SK-N-SH (cell line): ENCODE measurements around the gene TSR2.

Experiments used
- CTCF ChIP-seq: fragments of 200-600 bp; sonication (generic); IDR thresholded peaks from 2 replicates; pipeline ENCODE4 v1.6.1; 2017; ENCODE audit warnings: antibody characterized with exemption, mild to moderate bottlenecking, moderate library complexity
- GABPA ChIP-seq: IDR thresholded peaks from 2 replicates; pipeline ENCODE4 v1.4.0; 2012; ENCODE audit warnings: low read depth, mild to moderate bottlenecking
- GATA2 ChIP-seq: sonication (generic); formaldehyde crosslinking; IDR thresholded peaks from 2 replicates; pipeline ENCODE4 v1.5.0; 2020; ENCODE audit warnings: mild to moderate bottlenecking, missing genetic modification reagents
- IRF3 ChIP-seq: fragments of 150-350 bp; IDR thresholded peaks from 2 replicates; pipeline ENCODE4 v1.6.1; 2016; ENCODE audit warnings: mild to moderate bottlenecking, low read depth, low read length
- MAX ChIP-seq: IDR thresholded peaks from 2 replicates; pipeline ENCODE4 v1.4.0; 2012; ENCODE audit warnings: low read depth
- NRF1 ChIP-seq: IDR thresholded peaks from 2 replicates; pipeline ENCODE4 v1.6.1; 2012; ENCODE audit warnings: low read depth, mild to moderate bottlenecking, low read length
- RAD21 ChIP-seq: IDR thresholded peaks from 2 replicates; pipeline ENCODE4 v1.6.1; 2012; ENCODE audit warnings: mild to moderate bottlenecking, low read length
- SIN3A ChIP-seq: IDR thresholded peaks from 2 replicates; pipeline ENCODE4 v1.6.1; 2012; ENCODE audit warnings: low read depth, mild to moderate bottlenecking, low read length, moderate library complexity, borderline replicate concordance
- TAF1 ChIP-seq: IDR thresholded peaks from 2 replicates; pipeline ENCODE4 v1.6.1; 2012; ENCODE audit warnings: low read depth, mild to moderate bottlenecking, low read length, moderate library complexity, borderline replicate concordance
- TEAD4 ChIP-seq: IDR thresholded peaks from 2 replicates; pipeline ENCODE4 v1.4.0; 2012; ENCODE audit warnings: mild to moderate bottlenecking, borderline replicate concordance; ENCODE audit not compliant: insufficient read depth
- TF ChIP-seq, protein P1 (sequence below): IDR thresholded peaks from 2 replicates; pipeline ENCODE4; 2012

DNA sequence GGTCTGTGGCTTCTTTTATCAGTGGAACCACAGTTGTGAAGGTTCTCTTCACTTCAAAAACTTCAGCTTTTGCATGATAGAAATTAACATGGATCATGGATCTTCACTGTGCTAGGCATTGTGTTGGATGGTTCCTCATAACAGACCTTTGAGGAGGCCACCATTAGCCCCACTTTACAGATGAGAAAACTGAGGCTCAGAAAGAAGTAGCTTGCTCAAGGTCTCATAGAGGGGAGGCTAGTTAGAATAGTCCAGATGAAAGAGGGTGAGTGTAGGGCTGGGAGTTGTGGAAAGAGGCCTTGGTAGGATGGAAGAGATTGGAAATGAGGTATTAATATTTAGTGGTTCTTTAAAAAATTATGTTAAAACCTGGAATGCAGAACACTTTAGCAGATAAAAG lies 2.6 kb downstream of the TSR2 start:
- no peak for TF ChIP-seq CTCF
- TF ChIP-seq IRF3 = no peak
- no peak for TF ChIP-seq SIN3A
- TF ChIP-seq, protein P1, sequence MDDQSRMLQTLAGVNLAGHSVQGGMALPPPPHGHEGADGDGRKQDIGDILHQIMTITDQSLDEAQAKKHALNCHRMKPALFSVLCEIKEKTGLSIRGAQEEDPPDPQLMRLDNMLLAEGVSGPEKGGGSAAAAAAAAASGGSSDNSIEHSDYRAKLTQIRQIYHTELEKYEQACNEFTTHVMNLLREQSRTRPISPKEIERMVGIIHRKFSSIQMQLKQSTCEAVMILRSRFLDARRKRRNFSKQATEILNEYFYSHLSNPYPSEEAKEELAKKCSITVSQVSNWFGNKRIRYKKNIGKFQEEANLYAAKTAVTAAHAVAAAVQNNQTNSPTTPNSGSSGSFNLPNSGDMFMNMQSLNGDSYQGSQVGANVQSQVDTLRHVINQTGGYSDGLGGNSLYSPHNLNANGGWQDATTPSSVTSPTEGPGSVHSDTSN = no peak
- no peak for TF ChIP-seq NRF1
- TF ChIP-seq MAX = no peak
- no peak for TF ChIP-seq GATA2
- TF ChIP-seq GABPA = no peak
- no peak for TF ChIP-seq TAF1
- TF ChIP-seq TEAD4 = no peak
- TF ChIP-seq RAD21 = no peak
